Heart left ventricle (tissue), 16 donors: ENCODE results near the gene CPM. TPM values are rescaled to one million over a fixed set of nuclear protein-coding genes. Genes with fewer than 3 reads are reported as not detected.
"Not testable (repeated sequence)": the region's sequence is repeated elsewhere in the genome, so short reads cannot be mapped to it uniquely, and the experiment has no call there.

Experiments
- ATAC-seq, 4 donors: fragments of 200-7000 bp; cut with Tn5 transposase; one replicate each; pipeline ENCODE4 v1.9.1; 2020 to 2022; ENCODE audit warnings: moderate library complexity in 4 of 4, mild to moderate bottlenecking in 3 of 4, moderate number of reproducible peaks in 1 of 4
- DNase-seq, 5 donors: peaks; one replicate each; pipeline ENCODE4 v3.0.0-alpha.2; 2020
- H3K27ac ChIP-seq, 12 donors: fragments of 200-600 bp; sonication (generic) in 4 of 12; one replicate each; pipeline versions ENCODE4 v1.5.0 to v1.8.0; 2016 to 2022; ENCODE audit warnings: mild to moderate bottlenecking in 2 of 12
- H3K27me3 ChIP-seq, 9 donors: fragments of 200-600 bp; sonication (generic) in 2 of 9; one replicate each; pipeline versions ENCODE4 v1.5.1 to v1.8.0; 2016 to 2022; ENCODE audit warnings: mild to moderate bottlenecking in 3 of 9
- H3K36me3 ChIP-seq, 9 donors: fragments of 200-600 bp; sonication (generic) in 2 of 9; one replicate each; pipeline versions ENCODE4 v1.5.0 to v1.8.0; 2018 to 2022; ENCODE audit warnings: mild to moderate bottlenecking in 2 of 9
- H3K4me1 ChIP-seq, 12 donors: fragments of 200-600 bp; sonication (generic) in 4 of 12; one replicate each; pipeline versions ENCODE4 v1.5.0 to v1.8.0; 2016 to 2022; ENCODE audit warnings: mild to moderate bottlenecking in 3 of 12
- H3K4me3 ChIP-seq, 12 donors: fragments of 200-600 bp; sonication (generic) in 4 of 12; one replicate each; pipeline versions ENCODE4 v1.5.0 to v1.8.0; 2017 to 2022; ENCODE audit warnings: mild to moderate bottlenecking in 9 of 12, moderate library complexity in 4 of 12
- H3K9me3 ChIP-seq, 12 donors: fragments of 200-600 bp; sonication (generic) in 4 of 12; one replicate each; pipeline versions ENCODE4 v1.5.0 to v1.8.0; 2016 to 2022; ENCODE audit warnings: mild to moderate bottlenecking in 1 of 12
- CTCF ChIP-seq, 12 donors: fragments of 200-600 bp; sonication (generic) in 4 of 12; IDR thresholded peaks; one replicate each; pipeline versions ENCODE4 v1.5.0 to v1.8.0; 2018 to 2022; ENCODE audit warnings: antibody characterized with exemption in 12 of 12, mild to moderate bottlenecking in 5 of 12
- POLR2A ChIP-seq, 2 donors: fragments of 450-650 bp; IDR thresholded peaks; one replicate each; pipeline ENCODE4 v1.6.1; 2017; ENCODE audit warnings: antibody characterized with exemption in 2 of 2, mild to moderate bottlenecking in 2 of 2, moderate library complexity in 2 of 2
- WGBS, 4 donors: extraction: QIAGEN DNeasy Blood & Tissue Kit in 2 of 4; methylation state at CpG; one replicate each; pipeline versions ENCODE4 v1.1.5 to v1.1.7; 2013 to 2018; 5-methylcytosine and 5-hydroxymethylcytosine counted together
- intact Hi-C, 10 donors: fragments of 100-400 bp; cut with DNase I; formaldehyde crosslinking; loops; one replicate each; pipeline versions ENCODE4 v1.11.1 to v1.14.2; 2022
- polyA plus RNA-seq, 2 donors: library from polyadenylated mRNA; stranded (reverse); fragments of 200-250 nt; gene quantifications; one replicate each; pipeline ENCODE4 v1.2.3, GENCODE V29; 2013
- total RNA-seq, 9 donors: library from RNA; depleted of rRNA in 2 of 9; stranded (reverse); fragments of >200 nt in 2 of 9; fragmentation: NEBNext Ultra II Directional in 3 of 9; extraction: Animal tissue kit (Norgen Biotek cat#: 25700) in 3 of 9; gene quantifications; one replicate each; pipeline versions ENCODE4 v1.1.0 to v1.2.4, GENCODE V29; 2016 to 2023
- donor health status: ischemic (EF 13 %, LVEDD 7.1; RV severe dilation, severe dysfunction).
- donor health status: healthy with polysubstance abuse.
- donor health status: DM: no; HTN: yes; CAD: no.
- donor health status: DM: no; HTN: no; CAD: no.
- donor health status: ischemic (EF 25% LVEDD 6.9; RV normal size, moderate dysfunction).
- donor health status: ischemic (EF 25% LVEDD 5.7; RV mildly dilated, moderate dysfunction).
- donor health status: healthy.
- donor health status: DM: yes; HTN: yes; CAD: no.
- donor health status: ischemic (EF 35%, LVEDD 5.7; RV mildly dilated, moderate dysfunction).
- donor health status: nonischemic (EF 11% LVEDD 7.7; RV severe dilation, severe dysfunction).
- donor health status: DM: yes; HTN: yes; CAD: no.
- donor health status: PGD.
- donor health status: ischemic (EF 29% LVEDD 5.4; RV normal size, mild dysfunction).
- donor health status: nonischemic (EF 23%, LVEDD 6.1; RV moderate dilation, normal function).

CPM gene
- total and polyA plus RNA-seq, 11 donors: 2.0 to 25.4 (median 8.8) TPM

- TF ChIP-seq CTCF (IDR thresholded peaks at IDR 0.05): no peak
- TF ChIP-seq POLR2A (IDR thresholded peaks at IDR 0.05): no peak
- ATAC-seq: no peak
Measured at GRCh38 chr12:68803948-68804656, 128.9 kb downstream of the CPM start.

GRCh38 chr12:68802911-68803651 lies 129.9 kb downstream of the CPM start:
- WGBS, 4 donors: 95 to 97% (median 96%) methylated on average over 19 of the region's 19 CpGs
- H3K27ac ChIP-seq, H3K9me3 ChIP-seq, H3K36me3 ChIP-seq, H3K4me1 ChIP-seq, H3K27me3 ChIP-seq, DNase-seq, H3K4me3 ChIP-seq, ATAC-seq: not testable (repeated sequence)
- intact Hi-C loops: loop anchor here in 3 of 10 donors (5.0 to 10.0 kb wide), 3 partner anchors 56 to 468 kb away; partner anchors contain the start of genes SLC35E3 (in 2 of the 3) and MDM1 (in 1 of the 3)

More at GRCh38 chr12:68803948-68804656, 128.9 kb downstream of the CPM start:
- Histone ChIP-seq H3K4me1 (peaks cover 0 to 12% (median 3%) of the 10 kb centered on the region in 12 donors), H3K9me3 (no peaks in the 10 kb centered on the region), H3K27ac (no peak overlapping the region), H3K27me3 (no peaks in the 10 kb centered on the region), H3K4me3 (no peak overlapping the region), H3K36me3 (peaks cover 0 to 3% (median 0%) of the 10 kb centered on the region in 9 donors)
- DNase-seq: no peak
- intact Hi-C loops: loop anchor here in 3 of 10 donors (5.0 to 10.0 kb wide), 3 partner anchors 57 to 469 kb away; partner anchors contain the start of genes SLC35E3 (in 2 of the 3) and MDM1 (in 1 of the 3)
- WGBS, 4 donors: 87 to 94% (median 92%) methylated on average over 5 of the region's 5 CpGs

GRCh38 chr12:68802372-68802745 lies 130.6 kb downstream of the CPM start:
- not testable (repeated sequence) for H3K4me3 ChIP-seq, DNase-seq, H3K27ac ChIP-seq, H3K36me3 ChIP-seq, H3K27me3 ChIP-seq, H3K9me3 ChIP-seq, ATAC-seq, H3K4me1 ChIP-seq
- intact Hi-C loops: loop anchor here in 3 of 10 donors (5.0 to 10.0 kb wide), 3 partner anchors 55 to 468 kb away; partner anchors contain the start of genes SLC35E3 (in 2 of the 3) and MDM1 (in 1 of the 3)
- 80 to 91% (median 87%) methylated on average over 2 of the region's 2 CpGs for WGBS, 4 donors

Other genes with a start within 250 kb of the CPM start
- 10 to 100 TPM; 12.8 to 27.0 (median 21.2) TPM for gene NUP107, start 246.2 kb downstream of the CPM start, total RNA-seq
- 10 to 100 TPM; 10.4 to 17.3 TPM for gene NUP107, start 246.2 kb downstream of the CPM start, polyA plus RNA-seq
- 1 to 10 TPM; 2.6 to 8.6 (median 5.4) TPM for gene SLC35E3, start 187.0 kb downstream of the CPM start, total RNA-seq
- 1 to 10 TPM; 2.9 to 7.1 TPM for gene SLC35E3, start 187.0 kb downstream of the CPM start, polyA plus RNA-seq
- 10 to 100 TPM; 41.0 to 78.8 (median 50.9) TPM for gene MDM2, start 125.0 kb downstream of the CPM start, total RNA-seq
- 10 to 100 TPM; 16.2 to 46.9 TPM for gene MDM2, start 125.0 kb downstream of the CPM start, polyA plus RNA-seq